Smooth muscle cell of trachea (primary cell): Measurements from ENCODE around the gene FAM170B. TPM values are rescaled to one million over a fixed set of nuclear protein-coding genes. Genes with fewer than 3 reads are reported as not detected.

Source experiments
- total RNA-seq: library from RNA; depleted of rRNA; stranded (reverse); fragments of >200 nt; gene quantifications from 2 replicates; pipeline ENCODE4 v1.2.1, GENCODE V29; 2014

Gene FAM170B
- not detected in 2 replicates for total RNA-seq

GRCh38 chr10:49133706-49134248 lies at the start of gene FAM170B:
Gene FAM170B (minus strand): TSS chr10:49134021. CDS start chr10:49133918, 103 bp downstream.

DNA sequence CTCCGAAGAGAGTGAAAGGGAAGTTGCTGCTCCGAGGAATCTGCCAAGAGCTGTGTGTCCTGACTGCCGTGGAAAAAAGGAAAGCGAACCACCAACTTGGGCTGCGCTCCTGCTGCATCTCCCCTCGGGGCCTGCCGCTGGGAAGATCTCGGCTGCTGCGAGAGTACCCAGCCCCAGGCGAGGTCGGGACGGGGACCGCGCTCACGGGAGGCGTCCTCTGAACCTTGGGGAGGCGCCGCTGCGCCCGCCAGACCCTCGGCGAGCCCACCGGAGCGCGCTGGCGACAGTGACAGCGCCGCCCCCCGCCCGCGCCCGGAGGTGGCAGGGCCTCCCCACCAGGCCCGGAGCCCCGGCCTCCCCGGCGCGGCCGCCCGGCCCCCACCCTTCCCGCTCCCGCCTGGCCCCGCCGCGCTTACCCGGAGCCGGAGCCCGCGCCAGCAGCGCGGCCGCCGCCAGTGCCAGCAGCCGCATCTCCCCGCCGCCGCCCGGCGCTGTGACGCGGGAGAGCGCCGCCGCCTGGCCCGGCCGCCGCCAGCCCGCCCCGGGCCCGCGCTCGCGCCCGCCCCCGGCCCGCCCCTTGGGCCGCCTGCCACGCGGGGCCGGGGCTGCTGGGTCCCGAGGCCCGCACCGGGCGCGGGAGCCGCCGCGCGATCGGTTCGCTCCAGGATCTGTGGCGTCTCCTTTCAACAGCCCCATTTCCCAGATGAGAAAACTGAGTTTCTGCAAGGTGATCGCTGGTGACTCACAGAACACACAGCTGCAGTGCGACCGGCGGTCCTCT lies 18.6 kb downstream of the FAM170B start, which contains the start of gene VSTM4:
Gene VSTM4 (minus strand): TSS at position 508 of the 781 bp plus-strand sequence. CDS start 37 bp downstream, at position 471.

Other genes with a start within 250 kb of the FAM170B start
- under 0.01 and 0.29 TPM in 2 replicates for gene LRRC18, start 194.2 kb downstream of the FAM170B start, total RNA-seq
- gene VSTM4, start 18.5 kb downstream of the FAM170B start, total RNA-seq = 8.7 and 11.1 TPM in 2 replicates
- gene TMEM273, start 54.4 kb upstream of the FAM170B start, total RNA-seq = not detected in 2 replicates
- not detected in 2 replicates for gene C10orf71, start 165.1 kb upstream of the FAM170B start, total RNA-seq